Stimulated activated CD4-positive, alpha-beta T cell treated with anti-CD3 and anti-CD28 coated beads, Interleukin-15, amount 100 ng/mL, for 24 hours (primary cell): ENCODE data around the gene ACP7.

Experiments used
- DNase-seq: peaks from one replicate; pipeline ENCODE4 v3.0.0-alpha.2; 2020

Gene ACP7

GRCh38 chr19:39150807-39151600 is 66.8 kb downstream of the ACP7 start:
- no peak for DNase-seq

GRCh38 chr19:39152066-39152465 is 67.9 kb downstream of the ACP7 start:
- DNase-seq = no peak

- DNase-seq = no peak
These were observed 70.0 kb downstream of the ACP7 start for GRCh38 chr19:39154100-39154628.

GRCh38 chr19:39154629-39155100 is 70.5 kb downstream of the ACP7 start:
- no peak for DNase-seq

- DNase-seq = no peak
These were observed 71.0 kb downstream of the ACP7 start for GRCh38 chr19:39155114-39155700.

GRCh38 chr19:39155741-39156140 is 71.6 kb downstream of the ACP7 start:
- DNase-seq = no peak

GRCh38 chr19:39156326-39157230 is 72.4 kb downstream of the ACP7 start:
- peak; percentile 15 for DNase-seq

GRCh38 chr19:39157275-39157996 is 73.3 kb downstream of the ACP7 start:
- no peak for DNase-seq

GRCh38 chr19:39157997-39158389 is 73.8 kb downstream of the ACP7 start:
- DNase-seq = no peak

- DNase-seq = no peak
These were observed 74.6 kb downstream of the ACP7 start for GRCh38 chr19:39158646-39159260.

- no peak for DNase-seq
These were observed 76.3 kb downstream of the ACP7 start for GRCh38 chr19:39160523-39160861.
